ENCODE data around the gene CAPN14. TPM values are rescaled to one million over a fixed set of nuclear protein-coding genes. Genes with fewer than 3 reads are reported as not detected.

The CAPN14 gene
- total RNA-seq, 4 donors from 2014 or later: 124 to 316 (median 198) TPM

GRCh38 chr2:31221544-31221943, 4.2 kb upstream of the CAPN14 start:
- peaks cover 0 to 41% (median 4%) of the 10 kb centered on the region in 3 donors for H3K4me1 ChIP-seq
- intact Hi-C loops (cut with DNase I): no loop called here
- no peaks in the 10 kb centered on the region for H3K27me3 ChIP-seq
- H3K4me3 ChIP-seq: no peak overlapping the region
- H3K36me3 ChIP-seq: no peaks in the 10 kb centered on the region
- DNase-seq: no peak
- WGBS, 2 donors: 52 to 74% methylated on average over 6 of the region's 6 CpGs
- no peaks in the 10 kb centered on the region for H3K9me3 ChIP-seq
- no peak for TF ChIP-seq CTCF (IDR thresholded peaks at IDR 0.05)
- TF ChIP-seq POLR2A (IDR thresholded peaks at IDR 0.05): no peak
- no peak overlapping the region for H3K27ac ChIP-seq

GRCh38 chr2:31219131-31219969, 2.0 kb upstream of the CAPN14 start:
- peaks cover 0 to 34% (median 0%) of the 10 kb centered on the region in 3 donors for H3K4me1 ChIP-seq
- WGBS, 2 donors: 51 to 57% methylated on average over 8 to 10 of the region's 11 CpGs
- no peaks in the 10 kb centered on the region for H3K36me3 ChIP-seq
- no peaks in the 10 kb centered on the region for H3K27me3 ChIP-seq
- H3K4me3 ChIP-seq: no peak overlapping the region
- peak in 1 of 4 donors; percentile 22 for TF ChIP-seq POLR2A (IDR thresholded peaks at IDR 0.05)
- TF ChIP-seq CTCF (IDR thresholded peaks at IDR 0.05): no peak
- H3K27ac ChIP-seq: peak overlapping the region; percentile 29 to 73 (median 54)
- intact Hi-C loops (cut with DNase I): no loop called here
- DNase-seq: no peak
- no peaks in the 10 kb centered on the region for H3K9me3 ChIP-seq

GRCh38 chr2:31216734-31217133, 581 bp downstream of the CAPN14 start:
- H3K9me3 ChIP-seq: no peaks in the 10 kb centered on the region
- H3K4me3 ChIP-seq: peak overlapping the region; percentile 8 to 37 (median 22)
- intact Hi-C loops (cut with DNase I): no loop called here
- peak overlapping the region in 3 of 4 donors; percentile 61 to 68 (median 65) for H3K27ac ChIP-seq
- H3K27me3 ChIP-seq: no peaks in the 10 kb centered on the region
- no peak for DNase-seq
- TF ChIP-seq POLR2A (IDR thresholded peaks at IDR 0.05) (no peak), CTCF (IDR thresholded peaks at IDR 0.05) (no peak)
- WGBS, 2 donors: 42 to 80% methylated on average over 2 to 5 of the region's 5 CpGs
- no peaks in the 10 kb centered on the region for H3K36me3 ChIP-seq
- H3K4me1 ChIP-seq: peaks cover 0 to 34% (median 0%) of the 10 kb centered on the region in 3 donors

GRCh38 chr2:31214444-31214915, 2.8 kb downstream of the CAPN14 start:
- intact Hi-C loops (cut with DNase I): no loop called here
- no peak for DNase-seq
- TF ChIP-seq POLR2A (IDR thresholded peaks at IDR 0.05) (no peak), CTCF (IDR thresholded peaks at IDR 0.05) (no peak)
- Histone ChIP-seq H3K27me3 (no peaks in the 10 kb centered on the region), H3K4me3 (peak overlapping the region in 1 of 4 donors; percentile 37), H3K36me3 (no peaks in the 10 kb centered on the region), H3K27ac (peak overlapping the region in 2 of 4 donors; percentile 25 to 53), H3K9me3 (no peaks in the 10 kb centered on the region), H3K4me1 (peaks cover 0 to 27% (median 0%) of the 10 kb centered on the region in 3 donors)
- WGBS, 2 donors: 85 to 86% methylated on average over 7 of the region's 8 CpGs
